IPS DF 19.7 (cell line): ENCODE data around the gene SIK1.

Experiments
- DNase-seq: peaks from one replicate; pipeline ENCODE4 v3.0.0-alpha.2; 2013; ENCODE audit warnings: low read depth, low spot score

The SIK1 gene

GRCh38 chr21:43368685-43369084, 58.2 kb downstream of the SIK1 start:
- DNase-seq: no peak

- DNase-seq: no peak
Measured at GRCh38 chr21:43367859-43368258, 59.1 kb downstream of the SIK1 start.

- DNase-seq: no peak
Measured at GRCh38 chr21:43367296-43367695, 59.6 kb downstream of the SIK1 start.

- no peak for DNase-seq
Measured at GRCh38 chr21:43366656-43367055, 60.3 kb downstream of the SIK1 start.

GRCh38 chr21:43365611-43366426, 61.1 kb downstream of the SIK1 start:
- no peak for DNase-seq

GRCh38 chr21:43364851-43365424, 62.0 kb downstream of the SIK1 start:
- DNase-seq: no peak
